ENCODE measurements around the gene TNFAIP8L2.
"Not testable (repeated sequence)": the region's sequence is repeated elsewhere in the genome, so short reads cannot be mapped to it uniquely, and the experiment has no call there.

The TNFAIP8L2 gene

GRCh38 chr1:151193304-151193703 is 36.9 kb downstream of the TNFAIP8L2 start:
- DNase-seq, result no peak

- DNase-seq, result no peak
Observed at GRCh38 chr1:151193856-151194255, 37.4 kb downstream of the TNFAIP8L2 start.

GRCh38 chr1:151194894-151195594 is 38.6 kb downstream of the TNFAIP8L2 start:
- not testable (repeated sequence) for DNase-seq

- peak in 1 of 4 experiments; percentile 15 for DNase-seq
Observed at GRCh38 chr1:151196292-151196800, 39.9 kb downstream of the TNFAIP8L2 start.

- DNase-seq, result no peak
Observed at GRCh38 chr1:151197863-151198253, 41.4 kb downstream of the TNFAIP8L2 start.

GRCh38 chr1:151198254-151199127 is 42.0 kb downstream of the TNFAIP8L2 start, which contains the start of gene PIP5K1A:
TSS of gene PIP5K1A (plus strand) at chr1:151198552. CDS start at chr1:151198997, 445 bp downstream.
- peak; percentile 97 to 99 (median 98) for DNase-seq

GRCh38 chr1:151199873-151200581 is 43.6 kb downstream of the TNFAIP8L2 start:
- DNase-seq, result peak in 1 of 4 experiments; percentile 4

GRCh38 chr1:151205381-151205965 is 49.0 kb downstream of the TNFAIP8L2 start:
- DNase-seq, result not testable (repeated sequence)

All from activated naive CD4-positive, alpha-beta T cell (primary cell).